RWPE1 (cell line): ENCODE measurements around the gene REXO4.
"Not testable (repeated sequence)": the region's sequence is repeated elsewhere in the genome, so short reads cannot be mapped to it uniquely, and the experiment has no call there.

Experiments used
- CTCF ChIA-PET: fragments of 350-600 bp; sonication (Branson Sonifier 250); formaldehyde crosslinking; extraction: SDS; loops from one replicate; lab custom pipeline; 2021; lab: Yijun Ruan, JAX
- POLR2A ChIA-PET: fragments of 400-600 bp; formaldehyde crosslinking; extraction: SDS; loops from one replicate; lab custom pipeline; 2020; ENCODE audit warnings: antibody characterized with exemption; ENCODE audit not compliant: low non-redundant PET; lab: Yijun Ruan, JAX
- DNase-seq: peaks from one replicate; pipeline ENCODE4 v3.0.0; 2012; ENCODE audit warnings: low spot score
- H3K27ac ChIP-seq: fragments of 450-650 bp; 2 replicates; pipeline ENCODE4 v1.5.1; 2017
- TF ChIP-seq, protein P1 (sequence below): fragments of 450-650 bp; conservative IDR thresholded peaks from 2 replicates; pipeline ENCODE4 v1.5.1; 2017; ENCODE audit warnings: low read depth, mild to moderate bottlenecking

The REXO4 gene

DNA sequence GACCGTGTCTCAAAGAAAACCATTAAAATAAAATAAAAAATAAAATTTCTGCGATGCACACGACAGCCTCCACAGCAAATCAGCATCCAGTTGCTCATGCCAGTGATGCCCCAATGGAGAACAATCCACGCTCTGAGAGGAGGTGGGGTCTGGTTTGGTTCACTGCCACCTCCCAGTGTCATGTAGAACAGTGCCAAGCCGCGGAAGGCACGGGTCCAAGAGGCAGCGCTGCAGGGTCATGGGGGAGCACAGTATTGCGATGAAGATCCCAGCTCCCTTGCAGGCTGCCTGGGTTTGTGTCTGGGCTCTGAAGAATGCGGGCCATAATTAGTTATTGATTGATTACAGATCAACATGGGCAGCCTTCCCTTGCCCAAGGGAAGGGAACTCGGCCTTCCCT lies 35.8 kb upstream of the REXO4 start:
- POLR2A ChIA-PET: no interaction called here

DNA sequence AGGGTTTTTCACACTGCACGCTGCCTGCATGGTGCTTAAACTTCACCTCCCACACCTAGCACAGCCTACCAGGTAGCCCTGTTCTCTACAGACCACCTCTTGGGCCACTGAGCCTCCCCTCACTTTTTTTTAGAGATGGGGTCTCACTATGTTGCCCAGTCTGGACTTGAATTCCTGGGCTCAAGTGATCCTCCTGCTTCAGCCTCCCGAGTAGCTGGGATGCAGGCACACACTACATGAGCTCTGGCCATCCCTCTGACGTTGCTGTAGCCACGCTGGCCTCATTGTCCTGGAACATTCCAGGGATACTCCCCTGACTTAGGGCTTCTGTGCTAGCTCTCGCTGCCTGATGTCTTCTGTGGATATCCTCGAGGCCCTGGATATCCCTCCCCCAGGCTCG lies 34.8 kb upstream of the REXO4 start:
- TF ChIP-seq, protein P1, sequence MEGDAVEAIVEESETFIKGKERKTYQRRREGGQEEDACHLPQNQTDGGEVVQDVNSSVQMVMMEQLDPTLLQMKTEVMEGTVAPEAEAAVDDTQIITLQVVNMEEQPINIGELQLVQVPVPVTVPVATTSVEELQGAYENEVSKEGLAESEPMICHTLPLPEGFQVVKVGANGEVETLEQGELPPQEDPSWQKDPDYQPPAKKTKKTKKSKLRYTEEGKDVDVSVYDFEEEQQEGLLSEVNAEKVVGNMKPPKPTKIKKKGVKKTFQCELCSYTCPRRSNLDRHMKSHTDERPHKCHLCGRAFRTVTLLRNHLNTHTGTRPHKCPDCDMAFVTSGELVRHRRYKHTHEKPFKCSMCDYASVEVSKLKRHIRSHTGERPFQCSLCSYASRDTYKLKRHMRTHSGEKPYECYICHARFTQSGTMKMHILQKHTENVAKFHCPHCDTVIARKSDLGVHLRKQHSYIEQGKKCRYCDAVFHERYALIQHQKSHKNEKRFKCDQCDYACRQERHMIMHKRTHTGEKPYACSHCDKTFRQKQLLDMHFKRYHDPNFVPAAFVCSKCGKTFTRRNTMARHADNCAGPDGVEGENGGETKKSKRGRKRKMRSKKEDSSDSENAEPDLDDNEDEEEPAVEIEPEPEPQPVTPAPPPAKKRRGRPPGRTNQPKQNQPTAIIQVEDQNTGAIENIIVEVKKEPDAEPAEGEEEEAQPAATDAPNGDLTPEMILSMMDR: no peak
- no peak overlapping the region for H3K27ac ChIP-seq
- ChIA-PET POLR2A (no interaction called here), CTCF (no interaction called here)
- DNase-seq: no peak

More for the DNA sequence above, 35.8 kb upstream of the REXO4 start:
- no peak overlapping the region for H3K27ac ChIP-seq
- CTCF ChIA-PET: interaction anchor here (0.9 to 1.5 kb wide), 2 partner anchors 33 to 171 kb away, joined by 5 read pairs; no protein-coding TSS in a partner anchor
- no peak for DNase-seq
- TF ChIP-seq, protein P1: no peak

DNA sequence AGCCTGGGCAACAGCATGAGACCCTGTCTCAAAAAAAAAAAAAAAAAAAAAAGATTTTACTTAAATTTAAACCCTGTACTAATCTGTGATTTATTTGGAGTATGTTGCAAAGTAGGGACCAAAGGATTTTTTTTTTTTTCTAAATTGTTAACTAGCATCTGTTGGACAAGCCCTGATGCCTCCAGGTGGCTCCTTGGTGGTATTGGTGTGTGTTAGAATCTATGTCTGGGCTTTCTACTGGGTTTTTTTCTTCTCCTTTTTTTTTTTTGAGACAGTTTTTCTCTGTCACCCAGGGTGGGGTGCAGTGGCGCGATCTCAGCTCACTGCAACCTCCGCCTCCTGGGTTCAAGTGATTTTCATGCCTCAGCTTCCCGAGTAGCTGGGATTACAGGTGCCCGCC lies 34.1 kb upstream of the REXO4 start:
- DNase-seq, H3K27ac ChIP-seq, POLR2A ChIA-PET: not testable (repeated sequence)
- CTCF ChIA-PET: interaction anchor here (0.7 kb wide), 1 partner anchor 445 kb away, joined by 4 read pairs; no protein-coding TSS in a partner anchor

DNA sequence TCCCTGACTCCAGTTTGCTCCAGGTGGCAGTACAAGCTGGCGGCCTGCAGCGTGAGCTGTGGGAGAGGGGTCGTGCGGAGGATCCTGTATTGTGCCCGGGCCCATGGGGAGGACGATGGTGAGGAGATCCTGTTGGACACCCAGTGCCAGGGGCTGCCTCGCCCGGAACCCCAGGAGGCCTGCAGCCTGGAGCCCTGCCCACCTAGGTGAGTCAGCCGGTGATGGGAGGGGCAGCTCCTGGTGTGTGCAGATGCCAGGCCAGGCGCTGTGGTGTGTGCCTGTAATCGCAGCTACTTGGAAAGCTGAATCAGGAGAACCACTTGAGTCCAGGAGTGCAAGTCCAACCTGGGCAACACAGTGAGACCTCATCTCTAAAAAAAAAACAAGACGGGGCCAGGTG lies 31.9 kb upstream of the REXO4 start:
- peak overlapping the region; percentile 37 for H3K27ac ChIP-seq
- TF ChIP-seq, protein P1: no peak
- DNase-seq: peak; percentile 94
- POLR2A ChIA-PET: interaction anchor here (0.6 kb wide), 1 partner anchor 103 kb away, joined by 7 read pairs; no protein-coding TSS in a partner anchor
- CTCF ChIA-PET: interaction anchor here (0.7 kb wide), 1 partner anchor 29 kb away, joined by 3 read pairs; the partner anchor contains the start of gene SLC2A6

DNA sequence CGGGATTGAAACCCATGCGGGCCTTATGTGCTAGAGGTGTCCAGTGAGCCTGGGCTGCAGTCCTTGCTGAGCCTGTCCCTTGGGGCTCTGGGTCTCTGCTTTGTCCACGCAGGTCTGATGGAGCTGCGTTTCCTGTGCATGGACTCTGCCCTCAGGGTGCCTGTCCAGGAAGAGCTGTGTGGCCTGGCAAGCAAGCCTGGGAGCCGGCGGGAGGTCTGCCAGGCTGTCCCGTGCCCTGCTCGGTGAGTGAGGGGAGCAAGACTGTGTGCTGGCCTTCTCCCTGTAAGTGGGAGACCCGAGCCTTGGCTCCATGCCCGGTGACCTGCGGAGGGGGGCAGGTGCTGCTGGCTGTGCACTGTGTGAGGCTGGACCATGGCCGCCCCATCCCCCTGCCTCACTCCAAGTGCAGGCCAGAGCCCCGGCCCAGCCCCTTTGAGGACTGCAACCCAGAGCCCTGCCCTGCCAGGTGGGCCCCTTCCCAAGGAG lies 30.7 kb upstream of the REXO4 start:
- no peak overlapping the region for H3K27ac ChIP-seq
- no peak for DNase-seq
- ChIA-PET POLR2A (no interaction called here), CTCF (no interaction called here)
- TF ChIP-seq, protein P1: no peak

DNA sequence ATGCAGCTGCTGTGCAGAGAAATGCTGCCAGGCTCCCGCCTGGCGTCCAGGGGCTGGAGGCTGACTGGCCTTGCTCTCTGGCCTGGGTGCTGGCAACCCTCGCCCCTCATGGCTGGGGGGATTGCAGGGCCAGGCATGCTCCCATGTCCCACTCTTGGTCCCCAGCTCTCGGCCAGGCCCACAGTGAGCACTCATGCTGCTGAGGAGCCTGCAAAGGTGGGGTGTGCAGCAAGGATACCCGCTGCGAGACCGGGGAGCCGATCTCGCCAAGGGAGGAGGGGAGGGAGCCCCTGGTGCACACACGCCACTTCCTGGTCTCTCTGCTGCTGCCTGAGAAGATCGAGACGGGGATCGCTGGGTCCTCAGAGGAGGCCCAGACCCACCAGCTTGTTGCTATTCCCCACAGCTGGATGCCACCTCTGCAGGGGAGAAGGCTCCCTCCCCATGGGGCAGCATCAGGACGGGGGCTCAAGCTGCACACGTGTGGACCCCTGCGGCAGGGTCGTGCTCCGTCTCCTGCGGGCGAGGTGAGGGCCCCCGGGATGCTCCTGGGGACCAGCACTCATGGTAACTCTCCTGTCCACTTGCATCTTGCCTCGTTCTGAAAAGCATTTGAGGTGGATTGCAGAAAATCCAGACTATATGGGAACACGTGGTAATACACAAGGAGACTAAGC lies 27.6 kb upstream of the REXO4 start:
- POLR2A ChIA-PET: no interaction called here
- CTCF ChIA-PET: no interaction called here
- no peak overlapping the region for H3K27ac ChIP-seq
- DNase-seq: no peak
- TF ChIP-seq, protein P1: no peak

DNA sequence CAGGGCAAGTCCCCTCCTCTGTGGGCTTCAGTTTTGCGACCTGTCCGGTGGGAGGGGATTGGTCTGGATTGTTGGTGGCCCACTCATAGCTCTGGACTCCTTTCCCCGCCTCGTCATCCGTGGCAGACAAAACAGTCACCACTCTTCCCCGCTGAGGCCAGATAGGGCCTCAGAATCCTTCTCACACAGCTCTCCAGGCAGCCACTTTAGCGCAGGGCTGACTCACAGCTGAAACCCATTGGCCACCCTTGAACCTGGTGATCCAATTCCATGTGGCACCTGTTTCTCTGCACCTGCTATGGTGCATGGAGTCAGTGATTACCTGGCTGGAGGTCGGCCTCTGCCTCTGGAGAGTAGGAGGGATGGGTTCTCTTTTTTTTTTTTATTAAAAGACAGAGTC lies 26.2 kb upstream of the REXO4 start:
- DNase-seq: no peak
- H3K27ac ChIP-seq: no peak overlapping the region
- ChIA-PET CTCF (interaction anchor here (0.5 to 0.6 kb wide), 2 partner anchors 10 to 824 kb away, joined by 3 to 4 read pairs; no protein-coding TSS in a partner anchor), POLR2A (interaction anchor here (0.6 kb wide), 1 partner anchor 69 kb away, joined by 3 read pairs; no protein-coding TSS in a partner anchor)
- TF ChIP-seq, protein P1: no peak
